Measurements from ENCODE around the gene CDC42BPA.

GRCh38 chr1:227166559-227166958, 151.7 kb downstream of the CDC42BPA start:
- no peak for TF ChIP-seq EP300 (IDR thresholded peaks at IDR 0.05)
- no peak for TF ChIP-seq CTCF (IDR thresholded peaks at IDR 0.05)

All from stomach (tissue), 4 donors.